BE2C (cell line): ENCODE data around the gene R3HDM2.
A peak's percentile ranks its signal among the peaks of the same experiment; 100 is the strongest.

Source experiments
- DNase-seq: peaks from one replicate; pipeline ENCODE4 v3.0.0-alpha.2; 2020
- H3K27me3 ChIP-seq: fragments of 250-450 bp; sonication (Bioruptor Pico); 2 replicates; pipeline ENCODE4 v1.5.1; 2020; ENCODE audit warnings: mild to moderate bottlenecking
- H3K36me3 ChIP-seq: fragments of 250-450 bp; sonication (Bioruptor Pico); 2 replicates; pipeline ENCODE4 v1.5.1; 2020; ENCODE audit warnings: mild to moderate bottlenecking
- H3K4me1 ChIP-seq: fragments of 250-450 bp; sonication (Bioruptor Pico); 2 replicates; pipeline ENCODE4 v1.5.1; 2020
- H3K4me3 ChIP-seq: 2 replicates; pipeline ENCODE4 v1.5.1; 2011; ENCODE audit warnings: low read depth, low read length
- H3K9me3 ChIP-seq: fragments of 250-450 bp; sonication (Bioruptor Pico); 2 replicates; pipeline ENCODE4 v1.5.1; 2020
- CTCF ChIP-seq: IDR thresholded peaks from 2 replicates; pipeline ENCODE4 v1.5.1; 2012; ENCODE audit warnings: mild to moderate bottlenecking, low read depth, low read length

The R3HDM2 gene

GRCh38 chr12:57237596-57237931 is 193.3 kb downstream of the R3HDM2 start:
- Histone ChIP-seq H3K27me3 (peaks cover 76% of the 10 kb centered on the region), H3K4me3 (no peak overlapping the region), H3K9me3 (no peaks in the 10 kb centered on the region), H3K36me3 (peaks cover 18% of the 10 kb centered on the region), H3K4me1 (peaks cover 35% of the 10 kb centered on the region)
- TF ChIP-seq CTCF, result no peak
- DNase-seq, result no peak

DNA sequence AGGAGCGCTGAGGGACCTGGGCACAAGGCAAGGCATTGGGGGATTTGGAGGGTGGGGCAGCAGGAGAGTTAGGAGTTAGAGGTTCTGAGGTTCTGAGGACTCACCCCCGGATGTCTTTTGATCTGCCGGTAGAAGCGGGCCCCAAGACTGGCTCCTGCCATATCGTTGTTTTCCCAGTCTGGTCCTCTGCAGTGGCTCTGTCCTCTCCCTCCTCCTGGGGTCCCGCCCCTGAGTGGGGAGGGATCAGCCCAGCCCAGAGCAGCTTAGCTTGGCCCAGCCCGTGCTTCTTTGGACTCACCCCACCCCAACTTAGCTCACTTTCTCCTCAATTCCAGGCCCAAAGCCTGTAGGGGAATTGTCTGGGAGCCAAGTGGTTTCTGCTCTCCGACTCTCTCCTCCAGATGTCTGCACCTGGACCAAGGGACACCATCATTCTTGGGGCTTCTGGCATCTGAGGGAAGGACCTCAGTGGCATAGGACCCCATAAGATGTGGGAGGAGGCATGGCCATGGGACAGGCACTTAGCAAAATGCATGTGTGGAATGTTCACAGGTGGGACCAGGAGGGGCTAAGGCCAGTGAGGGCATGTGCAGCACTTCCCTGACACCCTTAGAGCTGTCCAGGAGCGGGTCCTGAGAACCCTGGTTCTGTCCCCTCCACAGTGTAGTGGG is 193.8 kb downstream of the R3HDM2 start:
- H3K4me1 ChIP-seq, result peaks cover 35% of the 10 kb centered on the region
- peaks cover 71% of the 10 kb centered on the region for H3K27me3 ChIP-seq
- H3K4me3 ChIP-seq, result peak overlapping the region; percentile 45
- no peak for DNase-seq
- H3K9me3 ChIP-seq, result no peaks in the 10 kb centered on the region
- H3K36me3 ChIP-seq, result peaks cover 23% of the 10 kb centered on the region
- no peak for TF ChIP-seq CTCF

- Histone ChIP-seq H3K4me3 (peak overlapping the region; percentile 45), H3K27me3 (peaks cover 64% of the 10 kb centered on the region)
- TF ChIP-seq CTCF, result no peak
These were observed 194.5 kb downstream of the R3HDM2 start for GRCh38 chr12:57236201-57236924.

DNA sequence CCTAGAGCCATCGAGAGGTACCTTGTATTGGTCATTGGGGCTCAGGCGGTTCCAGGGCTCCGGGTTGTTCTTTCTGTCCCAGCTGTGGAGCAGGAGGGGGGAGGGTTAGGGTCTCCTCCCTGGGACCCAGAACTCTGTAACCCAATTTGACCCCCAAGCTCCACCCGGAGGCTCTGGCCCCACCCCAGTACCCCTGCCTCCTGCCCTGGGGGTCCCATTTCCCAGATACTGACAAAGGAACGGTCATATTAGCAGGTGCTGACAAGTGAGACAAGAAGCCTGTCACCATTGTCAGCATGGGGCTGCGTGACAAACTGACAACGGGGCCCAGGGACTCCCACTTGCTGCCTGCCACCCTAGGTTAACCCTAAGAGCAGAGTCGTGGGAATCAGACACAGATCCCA is 195.1 kb downstream of the R3HDM2 start:
- no peak for TF ChIP-seq CTCF
- Histone ChIP-seq H3K4me3 (peak overlapping the region; percentile 45), H3K36me3 (peaks cover 37% of the 10 kb centered on the region), H3K27me3 (peaks cover 58% of the 10 kb centered on the region), H3K9me3 (no peaks in the 10 kb centered on the region), H3K4me1 (peaks cover 26% of the 10 kb centered on the region)
- no peak for DNase-seq

More at GRCh38 chr12:57236201-57236924, 194.5 kb downstream of the R3HDM2 start:
- Histone ChIP-seq H3K4me1 (peaks cover 32% of the 10 kb centered on the region), H3K36me3 (peaks cover 30% of the 10 kb centered on the region), H3K9me3 (no peaks in the 10 kb centered on the region)
- no peak for DNase-seq

GRCh38 chr12:57235017-57235727 is 195.7 kb downstream of the R3HDM2 start:
- Histone ChIP-seq H3K4me1 (peaks cover 23% of the 10 kb centered on the region), H3K9me3 (no peaks in the 10 kb centered on the region), H3K36me3 (peaks cover 37% of the 10 kb centered on the region), H3K27me3 (peaks cover 52% of the 10 kb centered on the region), H3K4me3 (peak overlapping the region; percentile 45)
- peak; percentile 79 for DNase-seq
- TF ChIP-seq CTCF, result peak; percentile 42
